ENCODE measurements around the gene COL6A2.

Gene COL6A2

GRCh38 chr21:46156678-46157077 lies 58.8 kb downstream of the COL6A2 start:
- TF ChIP-seq GATA2 (IDR thresholded peaks at IDR 0.05; ENCODE audit: low read depth, low read length) (no peak), GATA3 (IDR thresholded peaks at IDR 0.05; ENCODE audit: low read depth, low read length) (no peak)

GRCh38 chr21:46157396-46157986 lies 59.6 kb downstream of the COL6A2 start:
- TF ChIP-seq GATA3 (IDR thresholded peaks at IDR 0.05; ENCODE audit: low read depth, low read length) (no peak), GATA2 (IDR thresholded peaks at IDR 0.05; ENCODE audit: low read depth, low read length) (no peak)

GRCh38 chr21:46157987-46158451 lies 60.1 kb downstream of the COL6A2 start:
- TF ChIP-seq GATA3 (IDR thresholded peaks at IDR 0.05; ENCODE audit: low read depth, low read length) (no peak), GATA2 (IDR thresholded peaks at IDR 0.05; ENCODE audit: low read depth, low read length) (no peak)

GRCh38 chr21:46158666-46159300 lies 60.9 kb downstream of the COL6A2 start:
- TF ChIP-seq GATA2 (IDR thresholded peaks at IDR 0.05; ENCODE audit: low read depth, low read length) = no peak
- no peak for TF ChIP-seq GATA3 (IDR thresholded peaks at IDR 0.05; ENCODE audit: low read depth, low read length)

GRCh38 chr21:46159390-46159789 lies 61.5 kb downstream of the COL6A2 start:
- TF ChIP-seq GATA3 (IDR thresholded peaks at IDR 0.05; ENCODE audit: low read depth, low read length) (no peak), GATA2 (IDR thresholded peaks at IDR 0.05; ENCODE audit: low read depth, low read length) (no peak)

- TF ChIP-seq GATA3 (IDR thresholded peaks at IDR 0.05; ENCODE audit: low read depth, low read length) = no peak
- TF ChIP-seq GATA2 (IDR thresholded peaks at IDR 0.05; ENCODE audit: low read depth, low read length) = no peak
Observed at GRCh38 chr21:46159841-46160656, 62.1 kb downstream of the COL6A2 start.

GRCh38 chr21:46160657-46160906 lies 62.7 kb downstream of the COL6A2 start:
- TF ChIP-seq GATA2 (IDR thresholded peaks at IDR 0.05; ENCODE audit: low read depth, low read length) = no peak
- TF ChIP-seq GATA3 (IDR thresholded peaks at IDR 0.05; ENCODE audit: low read depth, low read length) = no peak

GRCh38 chr21:46160907-46161632 lies 63.2 kb downstream of the COL6A2 start:
- TF ChIP-seq GATA3 (IDR thresholded peaks at IDR 0.05; ENCODE audit: low read depth, low read length) (no peak), GATA2 (IDR thresholded peaks at IDR 0.05; ENCODE audit: low read depth, low read length) (no peak)

- TF ChIP-seq GATA3 (IDR thresholded peaks at IDR 0.05; ENCODE audit: low read depth, low read length) (no peak), GATA2 (IDR thresholded peaks at IDR 0.05; ENCODE audit: low read depth, low read length) (no peak)
Observed at GRCh38 chr21:46161633-46162592, 64.0 kb downstream of the COL6A2 start.

- no peak for TF ChIP-seq GATA3 (IDR thresholded peaks at IDR 0.05; ENCODE audit: low read depth, low read length)
- no peak for TF ChIP-seq GATA2 (IDR thresholded peaks at IDR 0.05; ENCODE audit: low read depth, low read length)
Observed at GRCh38 chr21:46163380-46163779, 65.5 kb downstream of the COL6A2 start.

GRCh38 chr21:46165098-46165497 lies 67.2 kb downstream of the COL6A2 start:
- TF ChIP-seq GATA2 (IDR thresholded peaks at IDR 0.05; ENCODE audit: low read depth, low read length) (no peak), GATA3 (IDR thresholded peaks at IDR 0.05; ENCODE audit: low read depth, low read length) (no peak)

- no peak for TF ChIP-seq GATA3 (IDR thresholded peaks at IDR 0.05; ENCODE audit: low read depth, low read length)
- no peak for TF ChIP-seq GATA2 (IDR thresholded peaks at IDR 0.05; ENCODE audit: low read depth, low read length)
Observed at GRCh38 chr21:46168238-46168637, 70.3 kb downstream of the COL6A2 start.

GRCh38 chr21:46168659-46169386 lies 70.9 kb downstream of the COL6A2 start:
- no peak for TF ChIP-seq GATA3 (IDR thresholded peaks at IDR 0.05; ENCODE audit: low read depth, low read length)
- no peak for TF ChIP-seq GATA2 (IDR thresholded peaks at IDR 0.05; ENCODE audit: low read depth, low read length)

All from SH-SY5Y (cell line).